ENCODE measurements around the gene PPFIA2. TPM values are rescaled to one million over a fixed set of nuclear protein-coding genes. Genes with fewer than 3 reads are reported as not detected.

The PPFIA2 gene
- polyA plus RNA-seq, 1 of the 3 experiments (the other 2 are of a cell fraction): not detected

- H3K9me2 ChIP-seq: no peaks in the 10 kb centered on the region
- H3K79me2 ChIP-seq (ENCODE audit: insufficient read depth): no peaks in the 10 kb centered on the region
- no peak overlapping the region for H2AFZ ChIP-seq (ENCODE audit: low read depth)
- H3K36me3 ChIP-seq (replicated peaks in 1 of 2; ENCODE audit: control insufficient read depth in 1 of 2, insufficient read depth in 2 of 2, low read length in 1 of 2): no peaks in the 10 kb centered on the region
- H3K9me3 ChIP-seq: no peaks in the 10 kb centered on the region
- ChIA-PET POLR2A (no interaction called here), CTCF (interaction anchor here (0.6 to 2.4 kb wide), 13 partner anchors 16 to 863 kb away, joined by 3 to 19 read pairs (median 4); partner anchors contain the start of genes CCDC59 and METTL25)
- DNase-seq: peak; percentile 26
- H3K27me3 ChIP-seq (ENCODE audit: insufficient read depth): no peaks in the 10 kb centered on the region
- no peak overlapping the region for H3K4me2 ChIP-seq
- H3K9ac ChIP-seq: no peak overlapping the region
- H4K20me1 ChIP-seq (ENCODE audit: insufficient read depth): no peaks in the 10 kb centered on the region
- H3K4me3 ChIP-seq (ENCODE audit: low read depth in 2 of 2, low read length in 1 of 2): no peak overlapping the region; a peak in 1 of 4 replicates
- H3K27ac ChIP-seq (ENCODE audit: low read depth in 2 of 2, low read length in 1 of 2): no peak overlapping the region
- WGBS (ENCODE audit: low lambda C conversion rate): 4% methylated on average over 4 of the region's 4 CpGs
- no peaks in the 10 kb centered on the region for H3F3A ChIP-seq (replicated peaks; ENCODE audit: insufficient read depth)
- TF ChIP-seq ELF1 (IDR thresholded peaks at IDR 0.05): no peak
- no peak for TF ChIP-seq IRF3 (IDR thresholded peaks at IDR 0.05; ENCODE audit: low read depth, low read length)
- no peak for TF ChIP-seq REST (IDR thresholded peaks at IDR 0.05; ENCODE audit: low read depth, low read length)
- TF ChIP-seq, protein P1, sequence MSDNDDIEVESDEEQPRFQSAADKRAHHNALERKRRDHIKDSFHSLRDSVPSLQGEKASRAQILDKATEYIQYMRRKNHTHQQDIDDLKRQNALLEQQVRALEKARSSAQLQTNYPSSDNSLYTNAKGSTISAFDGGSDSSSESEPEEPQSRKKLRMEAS (IDR thresholded peaks at IDR 0.05; ENCODE audit: low read depth): no peak
- TF ChIP-seq RFX5 (IDR thresholded peaks at IDR 0.05; ENCODE audit: low read length): no peak
- TF ChIP-seq, protein P2, sequence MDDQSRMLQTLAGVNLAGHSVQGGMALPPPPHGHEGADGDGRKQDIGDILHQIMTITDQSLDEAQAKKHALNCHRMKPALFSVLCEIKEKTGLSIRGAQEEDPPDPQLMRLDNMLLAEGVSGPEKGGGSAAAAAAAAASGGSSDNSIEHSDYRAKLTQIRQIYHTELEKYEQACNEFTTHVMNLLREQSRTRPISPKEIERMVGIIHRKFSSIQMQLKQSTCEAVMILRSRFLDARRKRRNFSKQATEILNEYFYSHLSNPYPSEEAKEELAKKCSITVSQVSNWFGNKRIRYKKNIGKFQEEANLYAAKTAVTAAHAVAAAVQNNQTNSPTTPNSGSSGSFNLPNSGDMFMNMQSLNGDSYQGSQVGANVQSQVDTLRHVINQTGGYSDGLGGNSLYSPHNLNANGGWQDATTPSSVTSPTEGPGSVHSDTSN (IDR thresholded peaks at IDR 0.05): no peak
- TF ChIP-seq TEAD4 (IDR thresholded peaks at IDR 0.05; ENCODE audit: borderline replicate concordance, insufficient read depth): no peak
- TF ChIP-seq RAD21 (IDR thresholded peaks at IDR 0.05; ENCODE audit: low read length): peak; percentile 82
- peak; percentile 52 for TF ChIP-seq SMC3 (IDR thresholded peaks at IDR 0.05; ENCODE audit: low read depth, low read length)
- no peak for TF ChIP-seq JUND (IDR thresholded peaks at IDR 0.05)
- no peak for TF ChIP-seq GATA2 (CRISPR knock-in tag; IDR thresholded peaks at IDR 0.05)
- TF ChIP-seq RXRA (IDR thresholded peaks at IDR 0.05; ENCODE audit: borderline replicate concordance, low read depth): no peak
- no peak for TF ChIP-seq MEF2A (IDR thresholded peaks at IDR 0.05; ENCODE audit: borderline replicate concordance, low read depth)
- TF ChIP-seq FOXM1 (IDR thresholded peaks at IDR 0.05; ENCODE audit: low read depth): no peak
- TF ChIP-seq POLR2AphosphoS5 (IDR thresholded peaks at IDR 0.05; ENCODE audit: low read depth, low read length): no peak
- no peak for TF ChIP-seq NFIC (IDR thresholded peaks at IDR 0.05; ENCODE audit: borderline replicate concordance)
- TF ChIP-seq, protein P3, sequence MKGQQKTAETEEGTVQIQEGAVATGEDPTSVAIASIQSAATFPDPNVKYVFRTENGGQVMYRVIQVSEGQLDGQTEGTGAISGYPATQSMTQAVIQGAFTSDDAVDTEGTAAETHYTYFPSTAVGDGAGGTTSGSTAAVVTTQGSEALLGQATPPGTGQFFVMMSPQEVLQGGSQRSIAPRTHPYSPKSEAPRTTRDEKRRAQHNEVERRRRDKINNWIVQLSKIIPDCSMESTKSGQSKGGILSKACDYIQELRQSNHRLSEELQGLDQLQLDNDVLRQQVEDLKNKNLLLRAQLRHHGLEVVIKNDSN (IDR thresholded peaks at IDR 0.05; ENCODE audit: borderline replicate concordance, low read depth): no peak
- TF ChIP-seq EZH2phosphoT487 (IDR thresholded peaks at IDR 0.05; ENCODE audit: borderline replicate concordance, low read depth): no peak
- TF ChIP-seq USF2 (IDR thresholded peaks at IDR 0.05; ENCODE audit: borderline replicate concordance, low read depth, low read length): no peak
- TF ChIP-seq, protein P4, sequence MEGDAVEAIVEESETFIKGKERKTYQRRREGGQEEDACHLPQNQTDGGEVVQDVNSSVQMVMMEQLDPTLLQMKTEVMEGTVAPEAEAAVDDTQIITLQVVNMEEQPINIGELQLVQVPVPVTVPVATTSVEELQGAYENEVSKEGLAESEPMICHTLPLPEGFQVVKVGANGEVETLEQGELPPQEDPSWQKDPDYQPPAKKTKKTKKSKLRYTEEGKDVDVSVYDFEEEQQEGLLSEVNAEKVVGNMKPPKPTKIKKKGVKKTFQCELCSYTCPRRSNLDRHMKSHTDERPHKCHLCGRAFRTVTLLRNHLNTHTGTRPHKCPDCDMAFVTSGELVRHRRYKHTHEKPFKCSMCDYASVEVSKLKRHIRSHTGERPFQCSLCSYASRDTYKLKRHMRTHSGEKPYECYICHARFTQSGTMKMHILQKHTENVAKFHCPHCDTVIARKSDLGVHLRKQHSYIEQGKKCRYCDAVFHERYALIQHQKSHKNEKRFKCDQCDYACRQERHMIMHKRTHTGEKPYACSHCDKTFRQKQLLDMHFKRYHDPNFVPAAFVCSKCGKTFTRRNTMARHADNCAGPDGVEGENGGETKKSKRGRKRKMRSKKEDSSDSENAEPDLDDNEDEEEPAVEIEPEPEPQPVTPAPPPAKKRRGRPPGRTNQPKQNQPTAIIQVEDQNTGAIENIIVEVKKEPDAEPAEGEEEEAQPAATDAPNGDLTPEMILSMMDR (IDR thresholded peaks at IDR 0.05): peak; percentile 89
- H3K4me1 ChIP-seq (ENCODE audit: control insufficient read depth in 1 of 2, insufficient read depth in 2 of 2, low read depth in 1 of 2, low read length in 1 of 2): no peaks in the 10 kb centered on the region; a peak in 1 of 4 replicates
Measured at GRCh38 chr12:81627336-81628189, 131.6 kb downstream of the PPFIA2 start.
